T-helper 1 cell treated with Interleukin-12 subunit alpha and Interleukin-12 subunit beta and Interleukin-4 antibody, amounts not matched to agents 30 μg/mL and 1 μg/mL, for 36 hours (primary cell): ENCODE measurements around the gene SNRPD3.
"Not testable (repeated sequence)": the region's sequence is repeated elsewhere in the genome, so short reads cannot be mapped to it uniquely, and the experiment has no call there.

Experiments used
- H3K27ac Mint-ChIP-seq: one replicate; pipeline ENCODE4 v1.8.0; 2021; ENCODE audit warnings: mild to moderate bottlenecking, mixed read lengths
- H3K27me3 Mint-ChIP-seq: one replicate; pipeline ENCODE4 v1.8.0; 2021; ENCODE audit warnings: low read depth, mixed read lengths
- H3K36me3 Mint-ChIP-seq: one replicate; pipeline ENCODE4 v1.8.0; 2021; ENCODE audit warnings: low read depth, mixed read lengths
- H3K4me1 Mint-ChIP-seq: one replicate; pipeline ENCODE4 v1.8.0; 2021; ENCODE audit warnings: low read depth, mixed read lengths
- H3K4me3 Mint-ChIP-seq: one replicate; pipeline ENCODE4 v1.8.0; 2021; ENCODE audit warnings: mild to moderate bottlenecking, moderate library complexity, mixed read lengths
- H3K9me3 Mint-ChIP-seq: one replicate; pipeline ENCODE4 v1.8.0; 2021; ENCODE audit warnings: mixed read lengths

SNRPD3 gene

GRCh38 chr22:24521791-24522245, 34.0 kb upstream of the SNRPD3 start:
- peaks cover 10% of the 10 kb centered on the region for H3K4me1 Mint-ChIP-seq
- H3K27ac Mint-ChIP-seq, result no peak overlapping the region
- H3K4me3 Mint-ChIP-seq, result no peak overlapping the region

GRCh38 chr22:24523873-24524272, 31.9 kb upstream of the SNRPD3 start:
- Mint-ChIP-seq H3K9me3 (no peaks in the 10 kb centered on the region), H3K4me3 (no peak overlapping the region)

More at GRCh38 chr22:24521791-24522245, 34.0 kb upstream of the SNRPD3 start:
- H3K9me3 Mint-ChIP-seq, result no peaks in the 10 kb centered on the region
- peaks cover 5% of the 10 kb centered on the region for H3K27me3 Mint-ChIP-seq
- H3K36me3 Mint-ChIP-seq, result no peaks in the 10 kb centered on the region

GRCh38 chr22:24525416-24526037, 30.3 kb upstream of the SNRPD3 start:
- no peaks in the 10 kb centered on the region for H3K27me3 Mint-ChIP-seq
- H3K4me3 Mint-ChIP-seq, result no peak overlapping the region
- H3K4me1 Mint-ChIP-seq, result peaks cover 9% of the 10 kb centered on the region
- H3K27ac Mint-ChIP-seq, result no peak overlapping the region
- no peaks in the 10 kb centered on the region for H3K36me3 Mint-ChIP-seq
- no peaks in the 10 kb centered on the region for H3K9me3 Mint-ChIP-seq

More at GRCh38 chr22:24523873-24524272, 31.9 kb upstream of the SNRPD3 start:
- peaks cover 9% of the 10 kb centered on the region for H3K4me1 Mint-ChIP-seq
- no peaks in the 10 kb centered on the region for H3K27me3 Mint-ChIP-seq
- no peak overlapping the region for H3K27ac Mint-ChIP-seq
- H3K36me3 Mint-ChIP-seq, result no peaks in the 10 kb centered on the region

GRCh38 chr22:24526191-24526590, 29.6 kb upstream of the SNRPD3 start:
- no peaks in the 10 kb centered on the region for H3K36me3 Mint-ChIP-seq
- no peaks in the 10 kb centered on the region for H3K9me3 Mint-ChIP-seq
- H3K4me1 Mint-ChIP-seq, result peaks cover 9% of the 10 kb centered on the region
- H3K27ac Mint-ChIP-seq, result no peak overlapping the region
- no peak overlapping the region for H3K4me3 Mint-ChIP-seq
- no peaks in the 10 kb centered on the region for H3K27me3 Mint-ChIP-seq

- no peaks in the 10 kb centered on the region for H3K9me3 Mint-ChIP-seq
- H3K36me3 Mint-ChIP-seq, result no peaks in the 10 kb centered on the region
- H3K27ac Mint-ChIP-seq, result no peak overlapping the region
- H3K4me3 Mint-ChIP-seq, result no peak overlapping the region
- H3K27me3 Mint-ChIP-seq, result no peaks in the 10 kb centered on the region
- peaks cover 6% of the 10 kb centered on the region for H3K4me1 Mint-ChIP-seq
Measured at GRCh38 chr22:24529898-24530297, 25.9 kb upstream of the SNRPD3 start.

- not testable (repeated sequence) for H3K27ac Mint-ChIP-seq, H3K4me1 Mint-ChIP-seq, H3K9me3 Mint-ChIP-seq, H3K4me3 Mint-ChIP-seq, H3K27me3 Mint-ChIP-seq, H3K36me3 Mint-ChIP-seq
Measured at GRCh38 chr22:24530968-24531367, 24.8 kb upstream of the SNRPD3 start.

GRCh38 chr22:24532075-24532474, 23.7 kb upstream of the SNRPD3 start:
- no peaks in the 10 kb centered on the region for H3K27me3 Mint-ChIP-seq
- no peaks in the 10 kb centered on the region for H3K4me1 Mint-ChIP-seq
- H3K4me3 Mint-ChIP-seq, result no peak overlapping the region
- no peak overlapping the region for H3K27ac Mint-ChIP-seq
- H3K36me3 Mint-ChIP-seq, result no peaks in the 10 kb centered on the region
- H3K9me3 Mint-ChIP-seq, result no peaks in the 10 kb centered on the region

GRCh38 chr22:24535348-24535747, 20.5 kb upstream of the SNRPD3 start:
- Mint-ChIP-seq H3K9me3 (no peaks in the 10 kb centered on the region), H3K27me3 (no peaks in the 10 kb centered on the region), H3K4me3 (no peak overlapping the region), H3K36me3 (peaks cover 7% of the 10 kb centered on the region), H3K27ac (no peak overlapping the region), H3K4me1 (no peaks in the 10 kb centered on the region)

- Mint-ChIP-seq H3K9me3 (no peaks in the 10 kb centered on the region), H3K4me1 (no peaks in the 10 kb centered on the region), H3K27me3 (no peaks in the 10 kb centered on the region), H3K36me3 (peaks cover 13% of the 10 kb centered on the region), H3K4me3 (no peak overlapping the region), H3K27ac (no peak overlapping the region)
Measured at GRCh38 chr22:24536089-24536488, 19.7 kb upstream of the SNRPD3 start.

GRCh38 chr22:24540470-24540869, 15.3 kb upstream of the SNRPD3 start:
- no peaks in the 10 kb centered on the region for H3K27me3 Mint-ChIP-seq
- no peaks in the 10 kb centered on the region for H3K4me1 Mint-ChIP-seq
- no peak overlapping the region for H3K27ac Mint-ChIP-seq
- H3K36me3 Mint-ChIP-seq, result peaks cover 20% of the 10 kb centered on the region
- no peaks in the 10 kb centered on the region for H3K9me3 Mint-ChIP-seq
- no peak overlapping the region for H3K4me3 Mint-ChIP-seq

GRCh38 chr22:24541681-24542515, 13.9 kb upstream of the SNRPD3 start:
- H3K36me3 Mint-ChIP-seq, result peaks cover 25% of the 10 kb centered on the region
- H3K9me3 Mint-ChIP-seq, result no peaks in the 10 kb centered on the region
- H3K27me3 Mint-ChIP-seq, result no peaks in the 10 kb centered on the region
- no peak overlapping the region for H3K4me3 Mint-ChIP-seq
- no peaks in the 10 kb centered on the region for H3K4me1 Mint-ChIP-seq
- no peak overlapping the region for H3K27ac Mint-ChIP-seq

GRCh38 chr22:24542641-24543040, 13.2 kb upstream of the SNRPD3 start:
- Mint-ChIP-seq H3K27ac (no peak overlapping the region), H3K27me3 (no peaks in the 10 kb centered on the region), H3K36me3 (peaks cover 32% of the 10 kb centered on the region), H3K4me3 (no peak overlapping the region), H3K4me1 (no peaks in the 10 kb centered on the region), H3K9me3 (no peaks in the 10 kb centered on the region)

- no peaks in the 10 kb centered on the region for H3K4me1 Mint-ChIP-seq
- no peak overlapping the region for H3K27ac Mint-ChIP-seq
- H3K27me3 Mint-ChIP-seq, result no peaks in the 10 kb centered on the region
- H3K36me3 Mint-ChIP-seq, result peaks cover 35% of the 10 kb centered on the region
- H3K9me3 Mint-ChIP-seq, result no peaks in the 10 kb centered on the region
- H3K4me3 Mint-ChIP-seq, result no peak overlapping the region
Measured at GRCh38 chr22:24543185-24543601, 12.6 kb upstream of the SNRPD3 start.

GRCh38 chr22:24543679-24544243, 12.0 kb upstream of the SNRPD3 start:
- no peak overlapping the region for H3K27ac Mint-ChIP-seq
- no peaks in the 10 kb centered on the region for H3K27me3 Mint-ChIP-seq
- H3K4me1 Mint-ChIP-seq, result no peaks in the 10 kb centered on the region
- H3K4me3 Mint-ChIP-seq, result no peak overlapping the region
- no peaks in the 10 kb centered on the region for H3K9me3 Mint-ChIP-seq
- peaks cover 35% of the 10 kb centered on the region for H3K36me3 Mint-ChIP-seq

GRCh38 chr22:24548812-24549211, 7.0 kb upstream of the SNRPD3 start:
- H3K27ac Mint-ChIP-seq, result no peak overlapping the region
- no peaks in the 10 kb centered on the region for H3K9me3 Mint-ChIP-seq
- peaks cover 21% of the 10 kb centered on the region for H3K4me1 Mint-ChIP-seq
- no peak overlapping the region for H3K4me3 Mint-ChIP-seq
- H3K36me3 Mint-ChIP-seq, result peaks cover 16% of the 10 kb centered on the region
- H3K27me3 Mint-ChIP-seq, result no peaks in the 10 kb centered on the region
